ENCODE measurements around the gene IL17A.
"Not testable (repeated sequence)": the region's sequence is repeated elsewhere in the genome, so short reads cannot be mapped to it uniquely, and the experiment has no call there.

IL17A gene

DNA sequence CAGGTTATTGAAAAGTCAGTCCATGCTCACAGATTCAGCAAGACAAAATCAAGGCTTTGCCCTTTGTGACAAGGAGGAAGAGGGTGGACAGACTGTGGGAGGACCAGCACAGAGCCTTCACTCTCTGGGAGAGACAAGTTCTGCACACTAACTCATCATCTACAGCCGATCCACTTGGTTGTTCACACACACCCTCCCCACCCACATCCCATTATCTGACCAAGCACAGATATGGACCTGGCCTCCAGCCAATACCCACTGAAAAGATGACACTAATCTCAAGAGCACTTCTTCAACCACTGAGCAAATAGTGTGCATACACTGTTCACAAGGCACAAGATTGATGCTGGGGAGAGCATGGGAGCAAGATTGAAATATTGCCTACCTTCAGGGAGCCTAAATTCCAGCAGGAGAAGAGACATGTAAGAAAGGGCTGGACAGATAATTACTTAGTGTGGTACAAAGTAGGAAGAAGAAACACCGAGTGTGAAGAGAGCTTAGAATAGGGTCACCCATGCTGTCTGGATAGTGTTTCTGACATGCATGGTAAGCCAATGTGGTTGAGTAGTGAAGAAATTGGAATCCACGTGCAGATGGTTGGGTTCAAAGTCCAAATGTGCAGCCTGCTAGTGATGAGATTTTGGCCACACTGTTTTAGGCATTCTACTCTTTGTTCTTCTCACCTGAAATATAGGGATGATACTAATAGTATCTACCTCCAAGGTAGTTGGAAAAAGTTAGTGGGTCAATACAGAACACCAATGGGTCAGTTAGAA is 21.7 kb upstream of the IL17A start:
- DNase-seq (ENCODE audit: low spot score), result no peak

- no peak for DNase-seq (ENCODE audit: low spot score)
These were observed 18.9 kb upstream of the IL17A start for GRCh38 chr6:52167267-52167666.

DNA sequence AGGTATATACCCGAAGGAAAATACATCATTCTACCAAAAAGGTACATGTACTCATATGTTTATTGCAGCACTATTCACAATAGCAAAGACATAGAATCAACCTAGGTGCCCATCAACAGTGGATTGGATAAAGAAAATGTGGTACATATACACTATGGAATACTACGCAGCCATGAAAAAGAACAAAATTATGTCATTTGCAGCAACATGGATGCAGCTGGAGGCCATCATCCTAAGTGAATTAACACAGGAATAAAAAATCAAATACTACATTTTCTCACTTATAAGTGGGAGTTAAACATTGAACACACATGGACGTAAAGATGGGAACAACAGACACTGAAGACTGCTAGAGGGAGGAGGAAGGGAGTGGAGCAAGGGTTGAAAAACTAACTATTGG is 17.8 kb upstream of the IL17A start:
- not testable (repeated sequence) for DNase-seq (ENCODE audit: low spot score)

DNA sequence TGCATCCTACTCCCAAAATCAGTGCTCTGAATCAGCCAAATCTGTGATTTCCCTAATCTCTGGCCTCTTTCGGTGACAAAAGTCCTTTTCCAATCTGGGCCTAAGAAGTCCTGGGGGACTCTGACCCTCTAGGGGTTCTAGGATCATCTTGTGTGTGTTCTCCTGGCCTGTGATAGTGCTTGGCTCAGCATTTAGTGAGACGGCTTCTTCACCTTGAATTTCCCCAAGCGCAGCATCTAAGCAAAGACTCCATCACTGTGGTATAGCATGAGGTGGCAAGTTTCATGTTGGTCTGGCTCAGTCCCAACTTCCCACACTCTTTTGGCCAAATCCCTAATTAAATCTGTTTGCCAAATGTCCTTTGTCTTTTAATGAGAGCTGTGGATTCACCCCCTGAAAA is 12.1 kb upstream of the IL17A start:
- DNase-seq (ENCODE audit: low spot score), result no peak

GRCh38 chr6:52176550-52176949 is 9.6 kb upstream of the IL17A start:
- DNase-seq (ENCODE audit: low spot score), result no peak

- DNase-seq (ENCODE audit: low spot score), result no peak
These were observed 8.2 kb upstream of the IL17A start for GRCh38 chr6:52177961-52178360.

DNA sequence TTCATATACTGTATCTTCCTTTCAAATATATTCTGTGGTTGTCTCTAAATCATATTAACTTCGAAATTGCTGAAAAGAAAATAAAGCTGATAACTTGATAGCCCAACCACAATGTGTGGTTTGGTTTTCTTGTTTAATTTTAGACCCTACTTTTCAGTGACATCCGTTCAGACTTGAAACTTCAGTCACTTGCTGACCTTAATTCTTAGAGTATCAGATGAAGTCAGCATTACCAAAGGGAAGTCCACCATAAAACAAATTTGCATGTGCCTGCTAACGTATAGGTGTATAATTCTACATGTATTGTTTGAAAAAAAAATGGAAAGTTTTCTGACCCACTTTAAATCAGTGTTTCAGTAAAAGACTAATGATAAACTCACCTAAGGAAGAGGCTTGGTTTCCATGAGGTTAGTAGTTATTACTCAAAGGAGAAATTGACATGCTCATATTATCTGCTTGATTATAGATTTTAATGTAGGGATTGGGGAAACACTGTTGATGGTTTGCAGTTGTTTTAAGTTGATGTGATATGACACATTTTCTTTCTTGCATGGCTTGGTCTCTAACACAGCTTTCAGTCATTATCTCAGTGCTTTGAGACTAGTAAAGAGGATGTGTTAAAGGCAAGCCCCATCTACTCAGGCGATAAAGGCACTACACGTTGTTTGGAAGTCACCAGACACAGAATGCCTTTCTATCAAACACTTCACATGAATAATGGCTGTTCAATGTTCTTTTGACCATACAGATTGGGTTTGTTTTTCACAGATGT is 5.2 kb upstream of the IL17A start:
- no peak for DNase-seq (ENCODE audit: low spot score)

GRCh38 chr6:52183131-52183713 is 3.0 kb upstream of the IL17A start:
- no peak for DNase-seq (ENCODE audit: low spot score)

GRCh38 chr6:52186480-52186879 is 305 bp downstream of the IL17A start:
- DNase-seq (ENCODE audit: low spot score), result no peak

- no peak for DNase-seq (ENCODE audit: low spot score)
These were observed 923 bp downstream of the IL17A start for GRCh38 chr6:52187098-52187497.

DNA sequence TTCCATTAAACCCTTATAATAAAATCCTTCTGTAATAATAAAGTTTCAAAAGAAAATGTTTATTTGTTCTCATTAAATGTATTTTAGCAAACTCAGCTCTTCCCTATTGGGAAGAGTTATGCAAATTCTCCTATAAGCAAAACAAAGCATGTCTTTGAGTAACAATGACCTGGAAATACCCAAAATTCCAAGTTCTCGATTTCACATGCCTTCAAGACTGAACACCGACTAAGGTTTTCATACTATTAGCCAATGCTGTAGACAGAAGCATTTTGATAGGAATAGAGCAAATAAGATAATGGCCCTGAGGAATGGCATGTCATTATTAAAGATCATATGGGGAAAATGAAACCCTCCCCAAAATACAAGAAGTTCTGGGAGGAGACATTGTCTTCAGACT is 3.8 kb downstream of the IL17A start:
- DNase-seq (ENCODE audit: low spot score), result no peak

DNA sequence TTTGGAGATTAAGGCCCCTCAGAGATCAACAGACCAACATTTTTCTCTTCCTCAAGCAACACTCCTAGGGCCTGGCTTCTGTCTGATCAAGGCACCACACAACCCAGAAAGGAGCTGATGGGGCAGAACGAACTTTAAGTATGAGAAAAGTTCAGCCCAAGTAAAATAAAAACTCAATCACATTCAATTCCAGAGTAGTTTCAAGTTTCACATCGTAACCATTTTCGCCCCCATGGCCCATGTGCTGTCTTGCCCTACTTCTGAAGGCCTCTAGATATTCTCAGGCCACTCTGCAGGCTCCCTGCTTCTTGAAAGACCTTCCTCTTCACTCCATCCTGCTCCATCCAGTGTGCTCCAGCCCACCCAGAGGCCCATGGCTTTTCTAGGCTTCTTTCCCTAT is 4.2 kb downstream of the IL17A start:
- no peak for DNase-seq (ENCODE audit: low spot score)

DNA sequence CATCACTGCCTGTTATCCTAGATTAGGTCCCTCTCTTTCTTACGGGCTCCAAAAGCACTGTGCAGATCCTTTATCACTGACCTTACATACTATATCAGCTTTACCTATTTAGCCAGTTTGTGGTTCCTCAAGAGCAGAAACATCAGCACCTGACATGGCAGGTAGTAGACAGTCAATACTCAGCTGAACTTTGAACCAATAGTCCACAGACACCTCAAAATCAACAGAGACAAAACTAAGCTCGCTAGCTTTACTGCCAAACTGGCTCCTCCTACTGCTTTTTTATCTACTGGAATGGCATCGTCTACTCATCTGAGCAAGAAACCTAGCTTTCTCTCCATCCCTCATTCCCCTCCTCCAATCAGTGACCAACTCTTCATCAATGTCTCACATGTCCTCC is 5.6 kb downstream of the IL17A start:
- no peak for DNase-seq (ENCODE audit: low spot score)

DNA sequence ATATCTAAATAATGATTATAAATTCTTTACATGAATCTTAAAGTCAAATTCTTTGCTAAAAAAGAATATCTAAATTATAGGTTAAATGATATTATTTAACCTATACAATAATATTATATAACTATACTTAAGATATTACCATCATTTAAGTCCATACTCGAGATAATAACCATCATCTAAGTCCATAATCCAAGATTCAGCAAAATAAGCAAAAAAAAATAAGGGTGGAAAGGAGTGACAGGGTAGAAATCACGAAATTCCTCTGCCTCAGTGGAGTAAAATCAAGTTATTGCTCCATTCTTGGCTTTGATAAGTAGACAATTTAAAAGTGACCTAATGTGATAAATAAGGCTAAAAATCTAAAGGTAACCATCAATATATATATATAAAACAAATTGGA is 9.7 kb downstream of the IL17A start:
- DNase-seq (ENCODE audit: low spot score), result no peak

DNA sequence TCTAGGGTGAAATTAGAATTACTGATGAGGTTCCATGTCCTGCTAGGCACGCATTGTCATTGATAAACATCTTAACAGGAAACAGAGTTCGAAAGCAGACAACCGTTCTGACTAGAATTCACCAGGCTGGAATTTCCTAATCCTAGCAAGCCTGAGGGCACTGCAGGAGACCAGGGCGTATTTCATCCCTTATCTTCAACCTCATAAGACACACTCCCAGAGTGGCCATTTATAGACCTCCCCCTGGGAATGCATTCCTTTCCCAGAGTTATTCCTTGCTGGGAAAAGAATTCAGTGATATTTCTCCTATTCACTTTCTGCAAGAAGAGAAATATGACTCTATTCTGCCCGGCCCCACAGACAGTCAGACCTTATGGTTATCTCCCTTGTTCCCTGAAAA is 13.9 kb downstream of the IL17A start:
- not testable (repeated sequence) for DNase-seq (ENCODE audit: low spot score)

DNA sequence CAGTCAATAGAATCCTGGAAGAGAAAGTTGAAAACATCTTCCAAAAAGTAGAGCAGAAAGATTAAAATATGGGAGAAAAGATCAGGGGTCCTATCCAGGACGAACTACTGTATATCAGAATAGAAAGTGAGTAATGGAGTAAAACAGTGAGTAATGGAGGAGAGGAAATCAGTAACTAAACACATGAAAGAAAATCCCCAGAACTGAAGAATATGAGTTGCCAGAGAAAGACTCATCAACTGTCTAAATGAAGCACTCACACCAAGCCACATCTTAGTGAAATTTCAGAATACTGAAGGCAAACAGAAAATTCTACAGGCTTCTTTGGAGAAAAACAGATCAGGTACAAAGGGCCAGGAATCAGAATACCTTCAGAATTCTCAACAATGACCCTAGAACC is 14.9 kb downstream of the IL17A start:
- DNase-seq (ENCODE audit: low spot score), result no peak

GRCh38 chr6:52201493-52201892 is 15.3 kb downstream of the IL17A start:
- DNase-seq (ENCODE audit: low spot score), result no peak

DNA sequence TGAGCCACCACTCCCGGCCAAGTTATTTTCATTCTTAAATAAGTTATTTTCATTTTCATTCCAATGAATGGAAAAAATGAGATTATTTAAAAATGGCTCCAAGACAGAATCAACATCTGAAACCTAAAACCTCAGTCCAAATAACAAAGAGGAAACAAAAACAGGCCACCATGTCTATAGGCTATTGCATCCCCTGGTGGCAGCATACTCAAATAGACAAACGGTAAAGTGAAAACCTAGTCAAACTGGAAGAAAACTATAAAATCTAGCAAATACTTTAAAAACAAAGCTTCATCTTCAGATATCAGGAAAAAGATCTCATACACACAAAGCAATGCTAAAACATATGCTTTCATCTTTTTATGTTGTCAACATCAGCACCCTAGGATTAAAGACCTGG is 20.9 kb downstream of the IL17A start:
- DNase-seq (ENCODE audit: low spot score), result no peak

DNA sequence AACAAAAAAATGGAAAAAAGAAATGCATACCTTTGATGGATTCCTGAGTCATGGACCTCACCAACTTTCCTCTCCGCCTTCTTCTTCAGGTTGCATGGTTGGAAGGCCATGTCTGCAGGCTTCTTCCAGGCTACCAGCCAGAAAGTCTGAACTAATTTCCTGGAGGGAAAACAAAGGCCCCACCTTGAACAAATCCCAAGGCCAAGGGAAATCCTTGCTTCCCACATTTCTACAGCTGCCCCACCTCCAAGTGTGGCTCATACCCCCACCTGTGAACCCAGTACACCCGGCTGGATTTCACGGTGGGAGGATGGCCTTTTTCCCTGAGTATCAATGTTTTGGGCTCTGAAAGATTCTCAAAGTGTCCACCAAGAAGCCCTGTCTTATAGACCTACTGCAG is 22.4 kb downstream of the IL17A start:
- DNase-seq (ENCODE audit: low spot score), result no peak

DNA sequence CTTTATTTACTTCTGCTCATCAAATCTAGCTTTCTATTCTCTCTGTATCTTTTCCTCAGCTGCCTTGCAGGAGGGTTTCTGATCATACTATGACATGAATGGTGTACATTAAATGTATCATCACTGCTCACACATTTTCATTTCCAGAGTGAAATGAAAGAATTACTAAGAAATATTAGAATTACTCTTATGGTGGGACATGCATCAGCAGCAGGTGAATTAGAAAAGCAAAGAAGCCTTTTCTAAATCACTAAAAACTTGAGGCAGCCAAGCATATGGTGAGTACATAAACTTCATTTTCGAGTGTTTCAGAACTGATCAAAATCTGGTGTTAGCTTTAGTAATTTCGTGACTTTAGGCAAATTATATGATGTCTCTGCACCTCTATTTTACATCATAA is 23.6 kb downstream of the IL17A start:
- DNase-seq (ENCODE audit: low spot score), result no peak

GRCh38 chr6:52210227-52210626 is 24.1 kb downstream of the IL17A start:
- DNase-seq (ENCODE audit: low spot score), result no peak

DNA sequence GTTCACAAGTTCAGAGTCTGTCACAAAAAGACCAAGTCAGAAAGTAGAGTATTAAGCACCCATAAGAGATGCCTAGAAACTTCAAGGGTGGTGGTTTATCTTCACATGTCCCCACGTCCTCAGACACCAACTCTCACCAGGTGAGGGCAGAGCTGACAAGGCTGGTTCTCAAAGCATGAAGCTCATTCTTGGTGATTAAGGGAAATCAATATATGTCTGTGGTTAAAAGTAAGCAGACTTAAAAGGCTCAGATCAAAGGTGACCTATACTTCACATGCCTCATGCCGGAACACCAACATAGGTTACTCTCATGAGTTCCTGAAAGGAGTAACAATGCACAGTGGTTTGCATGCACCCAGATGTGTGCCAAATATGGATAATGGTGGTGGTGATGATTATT is 27.0 kb downstream of the IL17A start:
- DNase-seq (ENCODE audit: low spot score), result no peak

DNA sequence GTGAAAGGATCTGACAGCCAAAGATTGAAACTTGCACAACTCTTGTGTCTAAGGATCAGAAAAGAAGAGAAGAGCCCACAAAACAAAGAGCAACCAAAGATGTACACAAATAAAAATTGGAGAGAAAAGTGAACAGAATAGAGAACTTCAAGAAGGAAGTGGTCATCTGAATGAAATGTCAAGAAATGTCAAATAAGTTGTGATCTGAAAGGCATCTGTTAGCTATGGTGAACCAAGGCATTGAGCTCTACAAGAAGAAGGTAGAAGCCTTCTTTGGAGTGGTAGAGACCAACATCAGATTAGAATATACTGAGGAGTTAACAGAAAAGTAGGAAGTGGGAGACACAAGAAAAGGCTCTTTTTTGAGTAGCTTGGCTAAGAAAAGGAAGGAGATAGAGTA is 29.6 kb downstream of the IL17A start:
- no peak for DNase-seq (ENCODE audit: low spot score)
